PC-9 (cell line): ENCODE data around the gene ZNF335.
"Not testable (repeated sequence)": the region's sequence is repeated elsewhere in the genome, so short reads cannot be mapped to it uniquely, and the experiment has no call there.

Source experiments
- EZH2 ChIP-seq: fragments of 200-600 bp; sonication (generic); IDR thresholded peaks from 2 replicates; pipeline ENCODE4 v1.8.0; 2017; ENCODE audit warnings: antibody characterized with exemption, low read depth
- TF ChIP-seq, protein P1 (sequence below): fragments of 200-600 bp; sonication (generic); conservative IDR thresholded peaks from 2 replicates; pipeline ENCODE4 v1.6.1; 2017; ENCODE audit warnings: mixed run types, antibody characterized with exemption, mild to moderate bottlenecking, moderate library complexity

DNA sequence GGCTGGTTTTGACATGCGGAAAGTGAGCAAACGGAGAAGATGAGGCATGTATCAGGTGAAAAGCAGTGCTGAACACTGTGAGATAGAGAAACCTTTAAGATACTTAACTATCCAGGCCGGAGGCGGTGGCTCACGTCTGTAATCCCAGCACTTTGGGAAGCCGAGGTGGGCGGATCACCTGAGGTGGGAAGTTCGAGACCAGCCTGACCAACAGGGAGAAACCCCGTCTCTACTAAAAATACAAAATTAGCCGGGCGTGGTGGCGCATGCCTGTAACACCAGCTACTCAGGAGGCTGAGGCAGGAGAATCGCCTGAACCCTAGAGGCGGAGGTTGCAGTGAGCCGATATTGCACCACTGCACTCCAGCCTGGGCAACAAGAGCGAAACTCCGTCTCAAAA lies 40.3 kb downstream of the ZNF335 start:
- TF ChIP-seq, protein P1, sequence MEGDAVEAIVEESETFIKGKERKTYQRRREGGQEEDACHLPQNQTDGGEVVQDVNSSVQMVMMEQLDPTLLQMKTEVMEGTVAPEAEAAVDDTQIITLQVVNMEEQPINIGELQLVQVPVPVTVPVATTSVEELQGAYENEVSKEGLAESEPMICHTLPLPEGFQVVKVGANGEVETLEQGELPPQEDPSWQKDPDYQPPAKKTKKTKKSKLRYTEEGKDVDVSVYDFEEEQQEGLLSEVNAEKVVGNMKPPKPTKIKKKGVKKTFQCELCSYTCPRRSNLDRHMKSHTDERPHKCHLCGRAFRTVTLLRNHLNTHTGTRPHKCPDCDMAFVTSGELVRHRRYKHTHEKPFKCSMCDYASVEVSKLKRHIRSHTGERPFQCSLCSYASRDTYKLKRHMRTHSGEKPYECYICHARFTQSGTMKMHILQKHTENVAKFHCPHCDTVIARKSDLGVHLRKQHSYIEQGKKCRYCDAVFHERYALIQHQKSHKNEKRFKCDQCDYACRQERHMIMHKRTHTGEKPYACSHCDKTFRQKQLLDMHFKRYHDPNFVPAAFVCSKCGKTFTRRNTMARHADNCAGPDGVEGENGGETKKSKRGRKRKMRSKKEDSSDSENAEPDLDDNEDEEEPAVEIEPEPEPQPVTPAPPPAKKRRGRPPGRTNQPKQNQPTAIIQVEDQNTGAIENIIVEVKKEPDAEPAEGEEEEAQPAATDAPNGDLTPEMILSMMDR: not testable (repeated sequence)
- TF ChIP-seq EZH2: not testable (repeated sequence)
